Measurements from ENCODE around the gene ZFAND6.

GRCh38 chr15:80176443-80176842 lies 117.0 kb downstream of the ZFAND6 start:
- no peak for TF ChIP-seq CTCF (IDR thresholded peaks at IDR 0.05)
- no peak for TF ChIP-seq POLR2AphosphoS5 (IDR thresholded peaks at IDR 0.05)

Data from prostate gland (tissue), 2 donors.